Bronchial epithelial cell (primary cell): ENCODE results near the gene PTBP1. TPM values are rescaled to one million over a fixed set of nuclear protein-coding genes. Genes with fewer than 3 reads are reported as not detected.
"Not testable (repeated sequence)": the region's sequence is repeated elsewhere in the genome, so short reads cannot be mapped to it uniquely, and the experiment has no call there.

Source experiments
- DNase-seq: peaks from one replicate; pipeline ENCODE4 v3.0.0-alpha.2; 2010; ENCODE audit warnings: low read depth
- FAIRE-seq: peaks from 2 replicates; lab custom pipeline; 2011; peaks lifted over from hg19 to GRCh38; lab: Jason Lieb, UNC
- H3K27me3 ChIP-seq: 2 replicates; pipeline ENCODE4 v1.5.1; 2011; ENCODE audit warnings: low read length; ENCODE audit not compliant: control insufficient read depth, insufficient read depth
- H3K36me3 ChIP-seq: 2 replicates; pipeline ENCODE4 v1.5.1; 2011; ENCODE audit warnings: low read length; ENCODE audit not compliant: control insufficient read depth, insufficient read depth
- H3K4me3 ChIP-seq: 2 replicates; pipeline ENCODE4 v1.5.1; 2011; ENCODE audit warnings: mild to moderate bottlenecking, low read depth, low read length, control low read depth
- total RNA-seq: library from RNA; depleted of rRNA; stranded (reverse); fragments of >200 nt; gene quantifications from 2 replicates; pipeline ENCODE4 v1.2.1, GENCODE V29; 2014
- TF ChIP-seq, protein P1 (sequence below): IDR thresholded peaks from 2 replicates; pipeline ENCODE4 v1.5.1; 2011; ENCODE audit warnings: mild to moderate bottlenecking, moderate library complexity, low read length, control low read depth, inconsistent platforms; ENCODE audit not compliant: insufficient read depth, severe bottlenecking

Gene PTBP1
- total RNA-seq, 1 donor from 2014 or later, result 99.0 TPM

DNA sequence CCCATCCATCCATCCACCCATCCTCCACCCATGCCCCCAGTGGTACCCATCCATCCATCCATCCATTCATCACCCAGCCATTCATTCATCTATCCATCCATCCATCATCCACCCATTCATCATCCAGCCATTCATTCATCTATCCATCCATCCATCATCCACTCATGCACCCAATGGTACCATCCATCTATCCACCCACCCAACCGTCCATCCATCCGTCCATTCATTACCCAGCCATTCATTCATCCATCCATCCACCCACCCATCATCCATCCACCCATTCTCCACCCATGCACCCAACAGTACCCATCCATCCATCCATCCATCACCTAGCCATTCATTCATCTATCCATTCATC lies 19.2 kb downstream of the PTBP1 start:
- TF ChIP-seq, protein P1, sequence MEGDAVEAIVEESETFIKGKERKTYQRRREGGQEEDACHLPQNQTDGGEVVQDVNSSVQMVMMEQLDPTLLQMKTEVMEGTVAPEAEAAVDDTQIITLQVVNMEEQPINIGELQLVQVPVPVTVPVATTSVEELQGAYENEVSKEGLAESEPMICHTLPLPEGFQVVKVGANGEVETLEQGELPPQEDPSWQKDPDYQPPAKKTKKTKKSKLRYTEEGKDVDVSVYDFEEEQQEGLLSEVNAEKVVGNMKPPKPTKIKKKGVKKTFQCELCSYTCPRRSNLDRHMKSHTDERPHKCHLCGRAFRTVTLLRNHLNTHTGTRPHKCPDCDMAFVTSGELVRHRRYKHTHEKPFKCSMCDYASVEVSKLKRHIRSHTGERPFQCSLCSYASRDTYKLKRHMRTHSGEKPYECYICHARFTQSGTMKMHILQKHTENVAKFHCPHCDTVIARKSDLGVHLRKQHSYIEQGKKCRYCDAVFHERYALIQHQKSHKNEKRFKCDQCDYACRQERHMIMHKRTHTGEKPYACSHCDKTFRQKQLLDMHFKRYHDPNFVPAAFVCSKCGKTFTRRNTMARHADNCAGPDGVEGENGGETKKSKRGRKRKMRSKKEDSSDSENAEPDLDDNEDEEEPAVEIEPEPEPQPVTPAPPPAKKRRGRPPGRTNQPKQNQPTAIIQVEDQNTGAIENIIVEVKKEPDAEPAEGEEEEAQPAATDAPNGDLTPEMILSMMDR, result no peak
- FAIRE-seq, result peak; percentile 94
- DNase-seq, result no peak
- H3K36me3 ChIP-seq, result no peaks in the 10 kb centered on the region
- H3K27me3 ChIP-seq, result no peaks in the 10 kb centered on the region
- H3K4me3 ChIP-seq, result no peak overlapping the region

DNA sequence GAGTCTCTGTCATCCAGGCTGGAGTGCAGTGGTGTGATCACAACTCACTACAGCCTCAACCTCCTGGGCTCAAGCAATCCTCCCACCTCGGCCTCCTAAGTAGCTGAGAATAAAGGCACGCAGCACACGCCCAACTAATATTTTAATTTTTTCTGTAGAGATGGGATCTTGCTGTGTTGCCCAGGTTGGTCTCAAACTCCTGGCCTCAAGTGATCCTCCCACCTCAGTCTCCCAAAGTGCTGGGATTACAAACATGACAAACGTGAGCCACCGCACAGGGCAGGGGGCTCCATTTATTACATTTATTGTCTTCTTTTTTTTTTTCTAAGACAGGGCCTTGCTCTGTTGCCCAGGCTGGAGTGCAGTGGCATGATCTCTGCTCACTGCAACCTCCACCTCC lies 23.0 kb downstream of the PTBP1 start:
- not testable (repeated sequence) for H3K27me3 ChIP-seq, H3K4me3 ChIP-seq, DNase-seq, H3K36me3 ChIP-seq, FAIRE-seq

DNA sequence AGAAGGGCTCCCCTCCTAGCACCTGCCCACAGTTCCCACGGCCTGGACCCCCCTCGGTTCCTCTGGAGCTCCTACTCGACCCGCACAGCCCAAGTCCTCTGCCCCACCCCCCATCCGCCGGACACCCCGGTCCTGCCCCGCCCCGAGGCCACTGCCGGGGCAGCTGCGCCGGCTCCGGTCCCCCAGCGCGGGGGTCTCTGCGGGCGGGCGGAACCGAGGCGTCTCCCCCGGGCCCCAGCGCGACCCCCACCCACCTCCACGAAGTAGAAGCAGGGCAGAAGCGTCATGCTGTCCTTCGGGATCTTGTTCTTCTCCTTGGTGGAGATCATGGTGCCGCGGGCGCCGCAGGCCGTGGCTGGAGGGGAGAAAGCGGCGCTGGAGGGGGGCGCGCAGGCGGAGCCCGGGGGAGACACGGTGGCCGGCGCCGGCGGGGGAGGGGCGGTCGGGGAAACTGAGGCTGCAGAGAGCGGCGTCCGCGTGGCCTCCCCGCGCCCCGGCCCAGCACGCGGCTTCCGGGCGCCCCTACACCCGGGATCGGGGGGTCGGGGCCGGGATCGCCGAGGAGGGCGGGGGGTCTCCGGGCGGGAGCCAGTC lies 24.1 kb downstream of the PTBP1 start:
- H3K4me3 ChIP-seq, result no peak overlapping the region
- FAIRE-seq (no peak), DNase-seq (no peak)

DNA sequence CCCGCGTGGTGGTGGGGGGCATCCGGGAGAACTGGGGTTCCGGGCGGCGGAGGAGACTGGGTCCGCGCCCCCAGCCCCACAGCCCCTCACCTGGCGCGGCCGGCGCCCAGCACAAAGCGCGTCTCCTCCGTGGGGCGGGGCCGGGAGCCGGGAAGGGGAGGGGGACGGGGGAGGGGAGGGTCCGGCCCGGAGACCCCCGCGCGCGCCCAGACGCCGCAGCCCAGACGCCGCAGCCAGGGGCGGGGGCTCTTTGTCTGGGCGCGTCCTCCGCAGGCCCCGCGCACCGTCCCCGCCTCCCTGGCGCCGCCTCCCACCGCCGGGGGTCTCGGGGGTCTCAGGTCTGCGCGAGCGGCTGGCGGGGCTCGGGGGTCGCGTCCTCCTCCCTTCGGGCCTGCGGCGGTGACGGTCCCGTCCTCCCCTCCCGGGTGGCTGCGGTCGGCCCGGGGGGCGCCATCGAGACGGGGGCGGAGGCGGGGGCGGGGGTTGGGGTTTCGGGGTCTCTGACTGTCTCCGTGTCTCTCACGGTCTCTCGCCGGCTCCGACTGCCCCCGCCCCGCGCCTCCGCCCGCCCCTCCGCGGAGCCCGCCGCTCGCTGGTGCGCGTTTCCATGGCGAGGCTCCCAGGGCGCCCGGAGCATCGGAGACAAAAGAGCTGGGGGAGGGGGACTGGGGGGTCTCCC lies 24.7 kb downstream of the PTBP1 start, which contains the start of gene PLPPR3:
Gene PLPPR3, minus strand, starts transcription at position 131 of the 679 bp plus-strand sequence. CDS start 396 bp downstream, outside the sequence.
- FAIRE-seq (no peak), DNase-seq (no peak)
- TF ChIP-seq, protein P1, result no peak
- Histone ChIP-seq H3K27me3 (peaks cover 4% of the 10 kb centered on the region), H3K4me3 (no peak within 1 kb of the TSS), H3K36me3 (no peaks in the 10 kb centered on the region)

More for the DNA sequence above, 24.1 kb downstream of the PTBP1 start:
- TF ChIP-seq, protein P1, result no peak
- no peaks in the 10 kb centered on the region for H3K36me3 ChIP-seq
- H3K27me3 ChIP-seq, result peaks cover 4% of the 10 kb centered on the region

DNA sequence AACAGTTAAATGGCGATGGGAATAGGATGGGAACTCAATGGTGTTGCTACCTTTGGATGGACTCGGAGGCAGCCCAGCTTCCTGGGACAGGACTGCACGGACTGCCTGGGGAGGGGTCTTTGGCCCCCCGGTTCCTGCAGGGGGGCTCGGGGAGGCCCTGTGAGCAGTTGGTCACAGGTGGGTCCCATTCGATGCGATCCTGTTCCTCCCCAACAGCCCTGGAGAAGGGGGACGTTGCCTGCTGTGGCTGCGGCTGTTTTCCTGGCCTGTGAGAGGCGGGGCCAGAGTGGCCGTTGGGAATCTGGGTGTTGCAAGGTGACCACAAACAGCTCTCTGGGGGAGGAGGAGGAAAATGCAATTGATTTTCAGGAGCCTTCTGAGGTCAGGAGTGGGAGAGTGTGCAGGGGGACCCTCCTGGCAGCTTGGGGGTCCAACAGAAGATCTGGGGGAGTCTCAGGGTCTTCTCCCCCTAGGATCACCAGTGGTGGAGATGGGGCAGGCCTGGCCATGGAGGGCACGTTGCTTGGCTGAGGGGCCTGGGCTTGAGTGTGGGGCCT lies 26.4 kb downstream of the PTBP1 start:
- Histone ChIP-seq H3K36me3 (no peaks in the 10 kb centered on the region), H3K27me3 (peaks cover 4% of the 10 kb centered on the region), H3K4me3 (no peak overlapping the region)
- FAIRE-seq (no peak), DNase-seq (no peak)
- TF ChIP-seq, protein P1, result no peak

DNA sequence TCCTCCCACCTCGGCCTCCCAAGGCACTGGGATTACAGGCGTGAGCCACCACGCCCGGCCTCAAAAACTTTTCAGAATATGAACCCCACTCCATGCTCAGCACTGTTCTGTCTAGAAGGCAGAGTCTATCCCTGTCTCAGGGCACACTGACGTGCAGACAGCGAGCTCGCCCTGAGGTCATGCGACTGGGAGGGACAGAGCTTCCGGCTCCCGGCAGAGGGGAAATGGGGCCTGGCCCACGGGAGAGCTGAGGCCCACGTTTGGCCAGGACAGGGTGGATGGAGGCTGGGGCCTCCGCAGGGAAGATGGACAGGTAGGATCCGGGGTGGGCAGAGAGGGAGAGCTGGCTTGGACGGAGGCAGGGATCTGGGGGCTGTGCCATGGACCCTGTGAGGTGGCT lies 27.6 kb downstream of the PTBP1 start:
- no peaks in the 10 kb centered on the region for H3K36me3 ChIP-seq
- TF ChIP-seq, protein P1, result no peak
- H3K27me3 ChIP-seq, result peaks cover 4% of the 10 kb centered on the region
- no peak overlapping the region for H3K4me3 ChIP-seq
- FAIRE-seq, result no peak
- no peak for DNase-seq
